ENCODE measurements around the gene PRPF40B.
"Not testable (repeated sequence)": the region's sequence is repeated elsewhere in the genome, so short reads cannot be mapped to it uniquely, and the experiment has no call there.

The PRPF40B gene

DNA sequence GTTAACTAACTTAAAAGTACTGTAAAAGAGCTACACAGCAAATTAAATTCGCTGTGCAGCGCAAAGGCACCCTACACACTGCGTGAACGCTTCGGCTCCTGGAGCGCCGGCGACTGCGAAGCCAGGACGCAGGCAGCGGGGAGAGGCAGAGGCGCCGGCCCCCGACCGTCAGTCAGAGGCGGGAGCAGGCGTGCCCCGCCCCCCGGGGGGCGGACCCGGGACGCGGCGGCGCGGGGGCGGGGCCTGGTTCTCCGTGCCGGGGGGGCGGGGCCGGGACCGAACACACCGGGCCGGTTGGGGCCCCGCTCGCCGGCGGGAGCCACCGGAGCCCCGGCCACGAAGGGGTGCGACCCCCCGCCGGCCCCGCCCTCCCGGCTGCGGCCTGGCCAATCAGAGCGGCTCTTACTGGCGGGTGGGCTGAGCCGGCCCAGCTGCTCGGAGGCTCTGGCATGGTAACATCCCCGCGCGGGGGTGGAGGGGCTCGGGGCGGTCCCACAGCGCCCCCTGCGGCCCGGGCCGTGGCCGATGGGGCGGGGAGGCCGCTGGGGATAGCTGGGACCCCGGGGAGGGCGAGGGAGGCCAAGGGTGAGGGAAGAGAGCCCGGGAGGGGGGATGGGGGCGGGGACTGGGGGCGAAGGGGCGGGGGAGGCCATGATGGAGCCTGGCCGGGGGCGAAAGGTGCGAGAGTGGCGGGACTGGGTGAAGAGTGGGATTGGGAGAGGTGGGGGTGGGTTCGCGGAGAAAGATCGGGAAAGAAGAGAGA lies at the start of gene PRPF40B:
Gene PRPF40B (plus strand): TSS at position 420 of the 763 bp plus-strand sequence. CDS start 30 bp downstream, at position 450.
- peak; percentile 77 to 84 for DNase-seq

DNA sequence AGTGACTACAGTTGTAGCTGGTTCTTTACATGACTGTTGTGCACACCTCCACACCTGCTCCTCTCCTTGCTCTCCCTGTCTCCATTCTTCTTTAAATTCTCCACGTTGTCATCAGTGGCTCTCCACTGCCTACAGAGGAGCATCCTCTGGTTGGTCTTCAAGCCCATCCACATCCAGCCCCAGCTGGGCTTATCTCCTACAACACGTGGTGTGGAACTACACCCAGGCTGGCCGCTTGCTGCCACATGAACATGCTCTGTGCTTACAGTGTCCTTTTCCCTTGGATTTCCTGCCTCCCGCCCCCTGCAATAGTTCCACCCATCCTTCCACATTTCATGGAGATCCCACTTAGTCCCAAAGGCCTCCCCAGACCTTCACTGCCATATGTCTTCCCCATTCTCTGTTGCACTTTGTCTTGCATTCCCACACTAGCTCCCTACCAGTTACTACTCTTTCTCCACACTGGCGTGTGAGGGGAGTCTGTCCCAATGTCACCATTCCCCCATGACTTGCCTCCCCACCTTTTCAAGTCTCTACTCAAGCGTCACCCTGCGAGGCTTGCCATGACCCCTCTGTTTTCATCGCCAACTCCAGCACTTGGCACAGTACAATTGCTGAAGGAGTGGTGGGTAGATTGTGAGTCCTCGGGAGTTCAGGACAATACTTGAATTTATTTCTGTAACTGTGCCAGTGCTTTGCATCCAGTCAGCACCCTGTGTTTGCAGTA lies 45.6 kb upstream of the PRPF40B start:
- DNase-seq: no peak

DNA sequence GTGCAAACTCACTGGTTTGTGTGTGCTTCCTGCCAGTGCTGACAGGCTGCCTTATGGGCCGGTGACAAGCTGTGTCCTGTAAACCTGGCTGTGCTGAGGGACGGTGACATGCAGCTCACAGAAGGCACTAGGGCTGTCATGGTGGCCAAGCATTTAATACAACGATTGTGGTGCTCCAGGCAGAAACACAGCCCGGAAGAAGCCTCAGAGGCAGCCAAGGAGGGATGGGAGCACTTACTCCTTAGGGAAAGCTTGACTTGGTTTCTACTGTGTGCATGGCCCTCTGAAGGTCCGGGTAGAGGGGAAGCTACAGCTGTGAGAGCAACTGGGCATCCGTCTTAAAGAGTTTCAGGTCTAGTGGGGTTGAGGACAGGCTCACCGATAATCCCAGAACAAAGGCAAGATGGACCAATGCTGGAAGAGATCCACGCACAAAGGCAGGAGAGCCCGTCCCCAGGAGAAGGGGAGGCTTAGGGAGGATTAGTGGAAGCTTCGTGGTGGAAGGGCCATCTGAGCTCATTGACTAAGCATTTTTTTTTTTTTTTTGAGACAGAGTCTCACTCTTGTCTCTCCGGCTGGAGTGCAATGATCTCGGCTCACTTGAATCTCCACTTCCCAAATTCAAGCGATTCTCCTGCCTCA lies 44.8 kb upstream of the PRPF40B start:
- DNase-seq: no peak

DNA sequence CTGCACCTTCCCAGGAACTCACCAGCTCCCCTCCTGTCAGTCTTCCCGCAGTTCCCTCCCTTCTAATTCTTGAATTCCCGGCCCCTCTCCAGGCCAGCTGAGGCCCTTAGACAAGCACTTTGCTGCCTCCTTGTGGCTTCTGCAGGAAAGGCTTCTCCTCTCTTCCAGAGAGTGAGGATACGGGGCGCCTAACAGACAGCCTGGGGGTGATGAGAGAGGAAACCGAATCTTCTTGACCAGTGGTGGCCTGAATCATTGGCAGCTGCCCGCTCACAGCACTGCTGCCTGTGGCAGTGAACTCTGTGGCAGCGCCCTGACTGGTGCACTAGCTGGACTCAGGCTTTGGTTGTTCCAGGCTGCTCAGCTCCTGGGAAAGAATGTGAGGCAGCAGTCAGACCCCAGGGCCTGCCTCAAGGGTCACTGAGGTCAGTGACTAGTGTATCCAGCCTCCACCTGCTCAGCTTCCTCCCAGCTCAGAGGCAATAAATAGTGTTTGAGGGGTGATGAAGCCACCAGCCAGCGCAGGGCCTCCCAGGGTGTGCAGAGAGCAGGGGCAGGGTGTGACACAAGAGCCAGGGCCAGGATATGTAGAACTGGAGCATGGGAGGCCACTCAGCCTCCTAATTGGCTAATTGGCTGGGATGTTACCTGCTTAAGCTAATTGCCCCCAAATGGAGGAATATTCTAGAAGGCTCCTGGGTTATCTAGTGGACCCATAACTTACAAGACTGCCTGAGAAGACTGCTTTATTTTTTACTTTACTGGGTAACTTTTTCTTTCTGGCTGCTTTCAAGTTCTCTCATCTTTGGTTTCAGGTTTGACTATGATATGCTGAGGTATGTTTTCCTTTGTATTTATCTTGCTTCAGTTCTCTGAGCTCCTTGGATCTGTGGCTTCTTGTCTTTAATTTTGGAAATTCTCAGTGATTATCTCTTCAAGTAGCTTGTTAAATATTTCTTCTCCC lies 42.5 kb upstream of the PRPF40B start:
- DNase-seq: peak; percentile 59 to 67

DNA sequence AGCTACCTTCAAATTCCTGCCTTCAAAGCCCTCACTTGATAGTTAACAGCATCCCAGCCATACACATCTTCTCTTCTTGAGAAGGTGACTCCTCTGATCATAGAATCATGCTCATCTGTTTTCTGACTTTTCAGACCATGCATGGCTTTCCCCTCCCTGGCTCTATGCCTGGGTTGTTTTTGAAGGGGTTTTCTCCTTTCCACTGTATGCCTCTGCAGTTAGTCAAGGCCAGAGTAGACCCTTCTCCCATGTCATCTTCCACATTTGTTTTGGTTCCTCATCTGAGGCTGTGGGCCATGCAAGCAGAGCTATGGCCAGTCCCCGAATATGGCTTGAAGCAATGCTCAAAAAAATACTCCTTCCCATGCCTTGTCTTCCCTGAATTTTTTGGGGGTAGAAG lies 41.2 kb upstream of the PRPF40B start:
- DNase-seq: no peak

DNA sequence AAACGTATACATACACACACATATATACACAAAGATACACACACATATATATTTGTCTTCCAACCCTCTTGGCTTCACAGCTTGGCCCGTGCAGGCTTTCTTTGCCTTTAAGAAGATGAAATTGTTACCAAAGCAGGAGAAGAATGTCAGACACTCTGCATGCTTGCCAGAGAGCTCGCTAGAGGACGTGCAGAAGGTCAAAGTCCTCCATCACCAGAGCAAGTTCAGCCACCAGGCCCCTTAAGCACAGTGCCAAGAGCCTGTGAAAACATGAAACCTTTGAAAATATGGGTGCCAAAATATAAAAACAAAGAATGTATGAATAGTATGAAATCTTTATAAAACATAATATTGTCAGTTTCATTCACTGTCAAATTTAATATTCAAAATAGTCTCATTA lies 40.5 kb upstream of the PRPF40B start:
- no peak for DNase-seq

DNA sequence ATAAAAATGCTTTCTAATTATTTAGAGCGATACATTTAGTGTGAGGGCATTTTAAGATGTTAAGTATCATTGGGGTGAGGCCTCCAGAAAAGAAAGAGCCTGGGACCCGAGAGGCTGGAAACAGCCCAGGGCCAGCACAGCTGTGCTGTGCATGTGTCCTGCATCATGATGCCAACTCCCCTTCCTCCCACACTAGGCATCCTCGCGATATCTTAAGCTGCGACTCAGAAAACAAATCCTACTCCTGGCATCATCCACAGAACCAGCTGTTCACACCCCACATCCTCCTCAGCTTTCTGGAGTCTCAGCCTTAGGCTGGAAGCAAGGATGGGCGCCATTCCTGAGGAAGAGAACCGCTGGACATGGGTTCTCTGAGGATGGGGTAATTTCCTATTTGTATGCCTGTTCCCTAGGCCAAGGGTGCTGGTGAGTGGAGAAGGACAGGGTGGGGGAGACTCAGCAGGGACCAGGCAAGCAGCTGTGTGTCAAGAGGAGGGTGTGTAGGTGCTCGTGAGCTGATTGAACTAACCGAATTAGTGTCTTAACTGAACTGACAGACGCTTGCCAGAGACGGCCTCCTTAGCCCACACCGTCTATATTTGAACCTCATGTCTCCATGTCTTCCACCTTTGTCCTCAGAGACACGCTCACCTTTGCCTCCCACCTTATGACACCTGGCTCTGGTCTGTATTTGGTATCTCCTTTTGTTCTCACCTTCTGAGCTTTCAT lies 39.8 kb upstream of the PRPF40B start:
- no peak for DNase-seq

DNA sequence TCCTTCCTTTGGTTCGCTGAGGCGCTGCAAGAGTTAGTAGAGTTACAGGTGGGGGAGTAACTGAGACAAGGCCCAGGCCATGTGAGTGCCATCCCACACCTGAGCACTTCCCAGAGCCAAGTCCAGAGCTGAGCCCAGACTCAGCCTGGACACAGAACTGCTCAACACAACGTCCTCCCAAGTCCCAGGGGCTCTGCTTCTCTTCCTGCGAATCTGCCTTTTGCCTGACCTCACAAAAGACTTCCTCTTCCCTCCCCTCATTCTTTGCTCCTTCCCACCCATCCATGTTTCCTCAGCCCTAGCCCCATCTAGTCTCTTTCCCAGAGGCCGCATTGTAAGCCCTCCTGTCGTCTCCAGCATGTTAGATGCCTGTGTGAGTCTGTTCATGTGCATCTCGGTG lies 38.8 kb upstream of the PRPF40B start:
- no peak for DNase-seq

DNA sequence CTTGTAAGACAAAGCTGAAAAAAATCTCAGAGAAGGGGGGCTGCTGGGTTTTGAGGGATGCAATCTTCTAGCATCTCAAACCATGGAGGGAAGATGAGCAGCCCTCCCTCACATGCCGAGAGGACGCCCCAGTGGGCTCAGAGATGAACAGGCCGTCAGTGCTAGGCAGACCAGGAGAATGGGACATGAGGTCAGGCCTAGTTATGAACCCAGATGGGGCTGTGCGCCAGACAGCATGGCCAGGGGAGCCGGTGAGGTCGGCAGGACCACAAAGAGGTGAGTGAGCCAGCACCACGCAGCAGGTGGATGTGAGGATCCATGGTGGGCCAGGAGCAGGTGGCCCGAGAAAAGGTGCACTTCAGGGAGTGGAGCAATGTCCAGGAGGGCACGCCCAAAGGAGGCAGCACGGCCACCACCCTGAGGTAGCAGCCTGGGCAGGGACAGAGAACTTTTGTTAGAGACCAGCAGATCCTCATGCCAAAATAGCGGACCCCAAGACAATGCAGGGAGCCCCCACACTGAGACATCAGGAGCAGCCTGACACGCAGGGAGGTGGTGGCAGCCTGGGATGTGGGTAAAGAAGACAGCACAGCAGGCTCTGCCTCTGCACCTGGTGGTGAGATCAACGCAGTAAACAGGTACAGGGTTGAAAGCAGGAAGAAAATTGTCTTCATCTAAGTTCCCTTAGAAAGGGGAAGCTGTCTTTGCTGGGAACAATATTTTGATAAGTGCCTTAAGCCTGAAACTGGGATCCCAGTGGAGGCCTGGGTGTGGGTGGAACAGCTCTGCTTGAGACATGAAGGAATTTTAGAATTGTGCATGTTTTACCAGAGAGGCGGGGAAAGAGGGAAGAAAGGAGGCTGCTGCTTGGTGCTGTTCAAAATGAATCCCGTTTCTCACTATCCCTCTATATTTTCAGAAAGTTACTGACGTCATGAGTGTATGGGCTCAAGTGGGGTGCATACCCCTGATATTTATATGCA lies 37.6 kb upstream of the PRPF40B start:
- DNase-seq: no peak

DNA sequence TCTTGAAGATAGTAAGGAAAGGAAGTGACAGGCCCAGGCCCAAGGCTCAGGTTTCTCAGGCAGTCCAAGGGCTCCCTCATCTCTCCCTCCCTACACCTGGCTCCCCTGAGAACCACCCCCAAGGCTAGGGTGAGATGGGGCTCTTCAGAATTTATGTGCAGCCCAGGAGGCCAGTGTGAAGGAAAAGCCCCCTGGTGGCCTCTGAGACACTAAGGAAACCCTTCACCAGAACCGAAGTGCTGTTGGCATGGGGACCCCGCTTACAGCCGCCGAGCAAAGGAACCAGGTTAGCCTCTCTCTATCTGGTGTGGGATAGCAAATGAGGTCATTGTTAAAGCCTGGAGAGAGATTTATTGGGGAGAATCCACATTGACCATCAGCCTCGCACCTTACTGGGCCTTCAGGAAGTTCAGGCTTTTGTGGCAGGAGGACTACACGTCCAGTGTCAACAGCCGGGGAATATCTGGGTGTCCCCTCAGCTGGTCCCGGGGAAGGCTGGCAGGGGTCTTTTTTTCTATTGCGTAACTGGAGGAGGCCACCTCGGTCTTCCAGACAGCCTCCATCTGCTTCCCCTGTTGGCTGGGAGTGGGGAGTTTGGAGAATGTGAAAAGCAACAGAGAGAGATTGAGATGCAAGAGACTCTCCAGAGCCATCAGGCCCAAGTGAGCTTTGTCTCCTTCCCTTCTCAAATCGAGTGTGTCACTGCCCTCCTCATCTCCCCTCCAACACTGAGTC lies 36.0 kb upstream of the PRPF40B start:
- no peak for DNase-seq

DNA sequence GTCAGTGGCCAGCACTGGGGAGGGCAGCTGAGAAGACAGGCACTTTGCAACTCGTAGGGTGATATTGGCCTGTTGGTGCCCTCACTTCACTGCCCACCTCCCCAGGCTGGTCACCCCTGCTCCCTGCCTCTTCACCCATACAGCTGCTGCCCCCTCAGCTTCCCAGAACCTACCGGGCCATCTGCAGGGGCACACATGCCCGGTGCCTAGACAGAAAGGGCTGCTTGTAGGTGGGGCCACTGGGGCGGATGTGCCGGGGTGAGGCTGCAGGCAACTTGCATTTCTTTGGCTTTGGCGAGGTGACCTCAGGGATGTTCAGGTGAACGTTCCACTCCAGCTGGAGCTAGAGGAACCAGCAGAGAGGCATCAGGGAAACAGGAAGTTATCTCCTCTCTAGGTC lies 35.1 kb upstream of the PRPF40B start:
- DNase-seq: peak in 1 of 2 experiments; percentile 37

DNA sequence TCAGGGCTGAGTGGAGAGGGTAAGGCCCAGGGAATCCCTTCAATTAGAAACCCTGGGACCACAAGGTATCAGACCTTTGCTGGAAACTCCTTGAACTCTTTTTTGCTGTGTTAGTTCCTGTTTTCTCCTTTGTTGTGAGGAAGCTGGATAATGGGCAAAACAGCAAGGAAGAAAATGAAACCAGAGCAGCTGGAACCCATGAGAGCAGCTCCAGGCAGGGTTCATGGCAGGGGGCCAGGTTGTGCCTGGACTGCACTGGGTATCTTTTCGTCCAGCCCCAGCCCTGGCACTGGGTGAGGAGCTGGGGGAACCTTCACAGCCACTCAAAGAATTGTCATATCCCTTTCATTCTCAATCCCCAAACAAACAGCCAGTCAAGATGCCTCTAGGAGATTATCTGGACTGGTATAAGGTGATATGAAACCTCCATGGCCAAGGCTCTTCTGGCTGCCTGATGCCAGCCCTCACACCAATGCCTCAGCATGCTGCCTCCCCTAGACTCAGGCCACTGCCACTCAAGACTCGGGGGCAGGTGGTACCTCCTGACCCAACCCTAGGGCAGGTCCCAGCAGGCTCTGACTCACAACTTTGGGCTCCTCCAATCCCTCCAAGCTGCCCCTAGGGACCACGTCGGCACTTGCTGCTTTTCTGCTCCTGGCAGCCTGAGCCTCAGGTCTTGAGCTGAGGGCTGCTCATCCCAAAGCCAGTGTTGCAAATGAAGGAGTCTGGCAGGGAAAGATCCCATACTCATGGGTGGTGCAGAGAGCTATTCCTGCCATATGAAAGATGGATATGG lies 34.4 kb upstream of the PRPF40B start:
- DNase-seq: peak; percentile 10 to 37

DNA sequence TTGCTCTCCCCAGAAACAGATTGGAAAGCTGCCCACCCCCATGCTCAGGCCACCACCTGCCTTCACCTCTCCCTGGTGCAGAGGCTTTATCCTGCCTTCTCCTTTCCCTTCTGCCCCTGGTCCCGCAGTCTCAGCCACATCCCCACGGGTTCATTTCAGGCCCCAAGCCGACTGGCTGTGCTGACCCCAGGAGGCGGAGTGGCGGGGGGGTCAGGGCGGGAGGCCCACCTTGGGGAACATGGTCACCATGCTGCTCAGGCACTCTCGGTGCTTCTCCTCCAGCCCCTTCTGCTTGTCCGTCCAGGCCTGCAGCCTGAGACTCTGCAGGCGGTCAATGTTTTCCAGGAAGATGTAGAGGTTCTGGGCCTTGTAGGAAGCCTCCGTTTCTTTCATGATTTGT lies 24.8 kb upstream of the PRPF40B start:
- DNase-seq: no peak

DNA sequence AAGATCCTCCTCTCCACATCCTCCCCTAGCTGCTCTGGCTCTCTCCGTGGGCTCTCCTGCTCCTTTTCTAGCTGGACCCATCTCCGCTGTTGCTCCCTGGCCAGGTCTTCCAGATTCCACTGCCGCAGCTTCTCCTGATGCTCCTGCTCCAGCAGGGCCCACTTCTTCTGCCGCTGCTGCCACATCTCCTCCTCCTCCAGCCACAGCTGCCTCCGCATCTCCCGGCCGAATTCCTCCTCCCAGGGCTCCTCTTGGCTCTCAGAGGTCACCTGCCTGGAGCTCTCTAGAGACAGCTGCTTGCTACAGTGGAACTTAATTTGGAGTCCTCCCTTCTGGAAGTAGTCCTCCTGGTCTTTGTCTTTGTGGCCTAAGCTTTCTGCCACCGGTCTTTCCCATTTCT lies 23.4 kb upstream of the PRPF40B start:
- DNase-seq: no peak

DNA sequence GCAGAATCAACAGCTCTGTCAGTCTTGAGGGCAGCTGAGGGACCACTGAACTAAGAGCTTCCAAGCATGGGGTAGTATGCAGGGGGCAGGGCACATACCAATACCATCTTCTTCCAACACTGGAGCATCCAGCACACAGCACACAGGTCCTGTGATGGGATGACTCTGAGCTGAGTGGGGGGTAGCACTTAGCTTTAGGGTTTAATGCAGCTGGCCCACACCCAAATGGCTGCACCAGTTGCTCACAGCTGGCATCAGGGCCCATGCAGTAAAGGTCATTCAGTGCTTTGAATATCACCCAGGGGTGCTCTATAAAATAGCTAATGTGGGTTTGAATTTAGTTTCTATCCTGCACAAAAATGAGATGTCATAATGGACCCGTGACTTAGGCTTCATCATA lies 19.6 kb upstream of the PRPF40B start:
- no peak for DNase-seq

DNA sequence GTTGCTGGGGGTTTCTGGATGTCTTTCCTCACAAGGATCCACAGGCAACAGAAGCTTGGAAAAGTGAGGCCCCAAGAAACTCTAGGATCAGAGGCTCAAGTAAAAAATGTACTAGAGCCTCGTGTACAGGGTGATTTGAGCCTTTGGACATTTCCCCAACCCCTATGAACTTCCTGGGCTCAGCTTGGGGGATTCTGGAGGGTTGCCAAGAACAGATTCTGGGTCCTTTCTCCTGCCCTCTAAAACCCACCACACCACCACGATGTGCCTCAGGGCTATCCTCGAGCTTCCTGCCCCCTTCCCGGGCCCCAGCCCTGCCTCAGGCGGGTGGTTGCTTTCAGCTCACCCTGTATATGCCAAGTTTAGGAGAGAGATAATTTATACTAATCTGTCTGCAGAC lies 18.5 kb upstream of the PRPF40B start:
- DNase-seq: peak in 1 of 2 experiments; percentile 10

DNA sequence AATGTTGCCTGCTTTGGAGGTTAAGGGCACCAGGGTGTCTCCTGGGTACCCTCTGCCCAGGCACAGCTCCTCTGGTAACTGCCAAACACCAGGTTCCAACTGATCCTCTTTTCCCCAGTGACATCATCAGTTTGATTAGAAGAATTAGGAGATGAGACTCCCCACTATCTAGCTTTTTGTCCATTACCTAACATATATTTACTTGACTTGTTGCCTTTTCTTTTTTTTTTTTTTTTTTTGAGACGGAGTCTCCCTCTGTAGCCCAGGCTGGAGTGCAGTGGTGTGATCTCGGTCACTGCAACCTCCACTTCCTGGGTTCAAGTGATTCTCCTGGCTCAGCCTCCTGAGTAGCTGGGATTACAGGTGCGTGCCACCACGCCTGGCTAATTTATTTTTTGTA lies 17.8 kb upstream of the PRPF40B start, which contains the start of gene FAM186B:
Gene FAM186B (minus strand): TSS at position 101 of the 400 bp plus-strand sequence. CDS start 162 bp downstream, outside the sequence.
- DNase-seq: not testable (repeated sequence)

DNA sequence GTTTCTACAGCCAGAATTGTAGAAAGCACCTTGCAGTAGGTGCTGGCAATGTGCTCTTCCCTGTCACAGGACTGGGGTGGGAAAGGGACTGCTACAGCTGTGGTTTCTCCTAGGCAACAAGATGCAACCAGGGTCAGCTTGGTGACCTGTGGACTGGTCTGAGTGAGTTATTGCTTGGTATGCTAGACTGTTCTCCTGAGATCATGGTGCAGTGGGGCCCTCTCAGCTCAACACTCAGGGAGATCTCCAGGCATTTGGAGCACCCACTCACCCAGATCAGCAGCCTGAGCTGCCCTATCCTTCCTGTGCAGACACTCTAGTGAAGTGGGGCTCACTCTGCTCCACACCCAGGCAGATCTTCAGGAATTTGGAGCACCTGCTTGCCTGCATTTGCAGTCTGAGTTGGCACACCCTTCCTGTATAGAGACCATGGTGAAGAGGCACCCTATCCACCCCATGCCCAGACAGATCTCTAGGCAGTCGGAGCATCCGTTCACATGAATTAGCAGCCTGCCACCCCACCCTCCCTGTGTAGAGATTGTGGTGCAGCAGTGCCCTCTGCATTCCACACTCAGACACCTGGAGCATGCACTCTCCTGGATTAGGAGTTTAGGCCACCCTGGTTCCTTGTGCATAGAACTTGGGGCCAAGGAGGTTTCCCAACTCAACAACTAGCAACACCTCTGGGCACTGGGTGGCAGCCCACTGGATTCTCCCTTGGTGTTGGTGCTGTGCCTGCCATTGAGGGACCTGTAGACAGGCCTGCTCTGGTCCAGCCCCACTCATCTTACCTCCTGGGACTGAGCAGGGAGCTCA lies 14.1 kb upstream of the PRPF40B start:
- no peak for DNase-seq

All from Kasumi-1 (cell line).